Measurements from ENCODE around the gene HDAC4. TPM values are rescaled to one million over a fixed set of nuclear protein-coding genes. Genes with fewer than 3 reads are reported as not detected.

Gene HDAC4
- total RNA-seq, 1 experiment from 2014 or later: 5.5 TPM

- DNase-seq (ENCODE audit: low read depth): no peak
Measured at GRCh38 chr2:239236808-239237205, 164.0 kb downstream of the HDAC4 start.

DNA sequence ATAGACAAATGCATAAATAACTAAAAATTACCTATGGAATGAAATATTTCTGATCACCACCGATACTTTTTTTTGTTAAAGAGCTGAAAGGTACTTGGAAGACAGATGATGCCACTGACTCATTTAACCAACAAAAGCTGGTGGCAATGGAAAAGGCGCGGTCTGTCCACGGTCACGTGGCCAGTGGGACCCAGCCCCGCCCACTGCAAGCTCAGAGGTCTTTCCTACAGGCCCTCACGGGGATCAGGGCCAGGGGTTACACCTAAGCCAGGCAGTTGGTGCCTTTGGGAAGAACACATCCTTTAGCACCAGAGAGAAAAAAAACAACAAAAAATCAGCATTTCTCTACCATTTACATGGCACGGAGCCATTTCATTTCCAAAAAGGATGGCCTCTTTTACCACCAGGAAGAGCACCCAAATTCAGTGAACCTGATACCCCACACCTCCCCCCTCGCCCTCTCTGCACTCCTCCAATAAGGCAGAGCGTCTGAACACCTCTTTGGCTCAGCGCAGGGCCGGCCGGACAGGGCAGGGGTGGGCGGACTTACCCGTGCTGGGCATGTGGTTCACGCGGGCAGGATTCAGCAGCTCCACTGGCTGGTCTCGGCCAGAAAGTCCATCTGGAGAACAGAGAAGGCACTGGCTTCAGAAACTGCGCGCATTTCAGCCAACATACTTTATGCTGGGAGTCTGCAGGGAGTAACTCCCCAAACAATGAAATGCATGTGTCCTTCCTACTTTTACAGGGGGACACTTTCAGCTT is 164.6 kb downstream of the HDAC4 start:
- DNase-seq (ENCODE audit: low read depth): no peak

- DNase-seq (ENCODE audit: low read depth): no peak
Measured at GRCh38 chr2:239235311-239235710, 165.5 kb downstream of the HDAC4 start.

DNA sequence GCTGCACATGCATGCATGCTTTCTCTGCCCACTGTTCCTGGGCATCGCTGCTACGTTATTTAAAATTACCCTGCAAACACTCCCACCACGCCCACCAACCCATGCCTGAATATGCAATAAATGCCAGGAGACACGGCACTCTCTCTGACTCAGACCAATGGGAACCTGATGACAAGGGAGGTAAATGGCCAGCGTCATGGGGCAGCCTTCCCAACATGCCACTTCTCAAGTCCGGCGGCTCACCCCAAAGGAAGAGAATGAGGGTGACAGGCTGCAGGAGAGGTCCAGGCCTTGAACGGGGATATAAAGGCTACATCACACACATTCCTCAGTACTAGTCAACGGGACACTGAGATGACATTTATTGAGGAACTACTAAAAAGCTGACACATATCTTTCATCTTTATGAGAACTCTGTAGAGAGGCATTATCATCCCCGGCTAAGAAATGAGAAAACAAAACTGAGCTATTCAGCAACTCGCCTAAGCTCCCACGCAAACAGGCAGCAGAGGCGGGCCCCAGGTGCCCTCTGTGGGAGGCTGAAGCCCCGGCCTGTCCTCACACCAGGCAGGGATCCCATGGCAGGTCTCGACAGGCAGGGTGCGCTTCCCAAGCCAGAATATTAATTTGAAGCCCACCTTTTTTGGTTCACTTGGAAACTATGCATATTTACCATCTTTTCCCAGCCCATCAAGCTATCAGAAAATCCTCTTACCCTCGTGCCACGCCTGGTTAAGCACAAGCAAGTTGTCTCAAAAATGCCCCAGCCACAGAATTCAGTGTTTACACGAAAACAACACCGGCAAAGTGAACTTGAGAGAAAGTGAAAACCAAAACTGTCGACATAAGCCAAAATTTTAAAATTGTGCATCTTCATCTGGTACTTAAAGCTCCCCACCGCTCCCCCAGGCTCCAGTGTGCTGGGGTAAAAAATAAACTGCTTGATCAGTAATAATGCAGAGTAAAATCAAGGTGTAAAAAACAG is 166.3 kb downstream of the HDAC4 start:
- DNase-seq (ENCODE audit: low read depth): no peak

GRCh38 chr2:239233576-239233975 is 167.2 kb downstream of the HDAC4 start:
- no peak for DNase-seq (ENCODE audit: low read depth)

- DNase-seq (ENCODE audit: low read depth): no peak
Measured at GRCh38 chr2:239232195-239232578, 168.6 kb downstream of the HDAC4 start.

DNA sequence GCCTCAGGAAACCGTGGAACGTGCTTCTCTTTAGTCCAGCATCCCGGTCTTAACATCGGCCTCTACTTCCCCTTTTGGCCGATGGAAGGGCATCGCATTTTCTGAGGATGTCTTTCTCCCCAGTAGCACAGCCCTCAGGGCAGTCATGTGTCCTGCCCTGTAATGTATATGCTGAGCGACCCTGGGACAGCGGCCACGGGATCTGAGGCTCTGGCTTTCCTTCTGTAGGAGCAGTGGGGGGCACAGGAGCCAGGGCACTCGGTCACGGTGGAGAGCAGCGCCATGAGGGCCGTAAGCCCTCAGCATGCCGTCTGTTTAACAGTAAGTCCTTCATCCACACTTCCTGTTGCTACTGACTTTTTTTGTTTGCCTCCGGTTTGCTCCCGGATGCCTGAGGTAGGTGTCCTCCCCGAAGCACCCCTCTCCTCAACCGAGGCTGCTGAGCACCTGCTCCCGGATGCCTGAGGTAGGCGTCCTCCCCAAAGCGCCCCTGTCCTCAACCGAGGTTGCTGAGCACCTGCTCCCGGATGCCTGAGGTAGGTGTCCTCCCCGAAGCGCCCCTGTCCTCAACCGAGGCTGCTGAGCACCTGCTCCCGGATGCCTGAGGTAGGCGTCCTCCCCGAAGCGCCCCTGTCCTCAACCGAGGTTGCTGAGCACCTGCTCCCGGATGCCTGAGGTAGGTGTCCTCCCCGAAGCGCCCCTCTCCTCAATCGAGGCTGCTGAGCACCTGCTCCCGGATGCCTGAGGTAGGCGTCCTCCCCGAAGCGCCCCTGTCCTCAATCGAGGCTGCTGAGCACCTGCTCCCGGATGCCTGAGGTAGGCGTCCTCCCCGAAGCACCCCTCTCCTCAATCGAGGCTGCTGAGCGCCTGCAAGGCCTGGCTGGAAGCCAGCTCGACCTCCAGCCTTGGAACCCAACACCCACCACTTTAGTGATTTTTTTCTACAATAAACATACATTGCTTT is 169.3 kb downstream of the HDAC4 start:
- DNase-seq (ENCODE audit: low read depth): no peak

DNA sequence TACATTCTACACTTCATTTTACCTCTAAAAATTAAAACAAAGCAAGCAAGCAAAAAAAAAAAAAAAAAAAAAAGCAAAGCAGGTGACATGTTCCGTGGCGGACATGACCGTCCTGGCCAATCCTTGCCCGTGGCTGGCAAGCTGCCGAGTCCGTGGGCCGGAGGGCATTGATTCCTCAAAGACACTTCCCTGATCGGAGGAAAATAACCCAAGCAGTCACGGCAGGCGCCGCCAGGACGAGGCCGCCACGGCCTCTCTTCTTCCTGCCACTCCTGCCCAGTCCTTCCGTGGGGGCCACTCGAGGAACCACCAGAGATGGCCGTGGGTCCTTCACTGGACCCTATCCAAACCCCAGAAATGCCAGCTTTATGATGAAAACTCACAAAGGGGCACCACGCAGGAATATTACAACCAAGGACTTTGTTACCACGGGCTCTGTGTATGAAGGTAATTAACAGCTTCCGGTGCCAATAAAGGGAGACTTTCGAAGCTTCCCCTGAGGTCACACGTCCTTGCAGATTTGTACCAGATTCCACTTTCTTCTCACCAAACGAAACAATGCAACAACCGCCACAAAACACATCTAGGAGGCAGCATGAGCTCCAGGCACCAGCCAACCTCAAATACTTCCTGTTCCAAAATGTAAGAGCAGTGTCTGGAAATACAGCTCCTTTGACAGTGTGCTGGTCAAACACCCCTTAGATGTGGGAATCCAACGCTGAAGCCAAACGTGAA is 170.3 kb downstream of the HDAC4 start:
- DNase-seq (ENCODE audit: low read depth): no peak

GRCh38 chr2:239229545-239230279 is 171.1 kb downstream of the HDAC4 start:
- DNase-seq (ENCODE audit: low read depth): no peak

GRCh38 chr2:239227661-239228371 is 173.0 kb downstream of the HDAC4 start:
- no peak for DNase-seq (ENCODE audit: low read depth)

- DNase-seq (ENCODE audit: low read depth): no peak
Measured at GRCh38 chr2:239226677-239227581, 173.9 kb downstream of the HDAC4 start.

DNA sequence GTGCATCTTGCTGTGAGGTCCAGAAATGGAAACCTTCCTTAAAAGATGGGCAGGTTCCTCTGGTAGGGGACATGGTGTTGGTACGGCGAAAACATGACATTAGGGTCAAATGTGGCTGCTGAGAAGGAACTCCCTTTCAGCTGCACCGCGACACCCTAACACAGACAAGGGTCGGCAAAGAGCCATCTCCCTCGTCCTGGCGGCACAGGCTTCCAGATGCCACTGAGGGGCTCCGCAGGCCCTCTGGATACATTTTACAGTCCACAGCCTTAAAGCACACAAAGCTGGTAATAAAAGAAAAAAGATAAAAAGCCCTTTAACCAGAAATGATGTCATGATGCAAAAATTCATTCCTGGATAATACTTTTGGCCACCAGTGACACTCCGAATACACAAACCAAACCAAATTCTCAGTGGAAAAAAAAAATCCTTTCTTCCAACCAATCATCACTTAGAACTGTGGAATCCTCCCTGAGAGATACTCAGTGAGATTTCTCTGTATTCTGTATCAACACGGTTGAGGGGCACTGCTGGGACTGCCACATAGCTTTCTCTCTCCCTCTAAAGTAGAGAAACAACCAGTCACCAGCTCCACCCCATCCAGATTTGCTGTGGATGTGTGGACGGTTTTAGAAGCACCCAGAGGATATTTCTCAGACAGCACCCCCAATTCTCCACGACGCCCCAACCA is 174.8 kb downstream of the HDAC4 start:
- DNase-seq (ENCODE audit: low read depth): no peak

DNA sequence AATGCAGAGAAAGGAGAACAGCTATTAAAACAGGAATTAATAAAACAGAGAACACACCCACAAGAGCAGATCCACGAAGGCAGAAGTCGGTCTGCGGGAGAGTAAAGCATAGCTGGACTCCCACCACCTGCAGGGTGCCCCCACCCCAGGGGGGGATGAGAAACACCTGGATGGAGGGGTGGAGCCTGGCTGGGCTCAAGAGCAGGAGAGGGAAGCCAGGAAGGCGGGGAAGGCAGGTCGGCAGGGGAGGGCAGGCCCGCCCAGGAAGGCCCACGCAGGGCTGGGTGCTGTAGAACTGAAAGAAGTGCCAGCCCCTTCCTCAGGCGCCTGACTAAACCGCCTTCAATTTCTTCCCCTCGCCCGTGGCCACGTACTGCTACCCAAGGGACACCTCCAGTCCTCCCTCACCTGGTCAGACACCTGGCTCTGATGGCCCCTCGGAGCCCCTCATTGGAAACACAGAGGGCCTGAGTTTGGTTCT is 175.4 kb downstream of the HDAC4 start:
- DNase-seq (ENCODE audit: low read depth): no peak

DNA sequence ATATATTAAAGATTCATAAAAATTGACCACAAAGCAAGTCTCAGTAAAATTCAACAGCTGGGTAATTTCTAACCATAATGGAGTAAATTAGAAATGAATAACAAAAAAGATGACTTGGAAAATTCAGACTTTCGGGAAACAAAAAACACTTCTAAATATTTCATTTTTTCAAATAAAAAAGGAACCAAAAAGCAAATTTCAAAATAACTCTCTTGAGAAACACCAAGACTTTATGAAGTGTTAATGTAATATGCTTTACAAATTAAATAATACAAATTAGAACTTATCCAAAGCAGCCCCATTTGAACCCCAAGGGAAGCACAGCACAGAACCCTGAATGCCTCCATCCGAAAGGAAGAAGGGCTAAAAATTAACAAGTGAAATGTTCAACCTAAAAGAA is 175.9 kb downstream of the HDAC4 start:
- no peak for DNase-seq (ENCODE audit: low read depth)

DNA sequence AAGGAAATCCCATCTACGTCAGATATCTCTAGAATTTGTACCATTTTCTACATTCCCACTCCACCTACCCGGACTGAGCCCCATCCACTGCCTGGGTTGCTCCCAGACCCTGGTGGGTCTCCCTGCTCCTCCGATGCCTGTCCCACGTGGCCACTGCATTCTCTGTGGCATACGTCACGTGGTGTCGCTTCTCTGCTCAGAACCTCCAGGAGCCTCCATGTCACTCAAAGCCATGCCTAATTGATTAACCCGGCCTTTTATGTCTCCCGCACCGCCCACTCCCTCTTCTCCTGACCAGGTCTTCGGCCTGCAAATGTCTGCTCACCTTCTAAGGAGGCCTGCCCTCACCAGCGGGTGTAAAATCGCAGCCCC is 176.6 kb downstream of the HDAC4 start:
- DNase-seq (ENCODE audit: low read depth): no peak

DNA sequence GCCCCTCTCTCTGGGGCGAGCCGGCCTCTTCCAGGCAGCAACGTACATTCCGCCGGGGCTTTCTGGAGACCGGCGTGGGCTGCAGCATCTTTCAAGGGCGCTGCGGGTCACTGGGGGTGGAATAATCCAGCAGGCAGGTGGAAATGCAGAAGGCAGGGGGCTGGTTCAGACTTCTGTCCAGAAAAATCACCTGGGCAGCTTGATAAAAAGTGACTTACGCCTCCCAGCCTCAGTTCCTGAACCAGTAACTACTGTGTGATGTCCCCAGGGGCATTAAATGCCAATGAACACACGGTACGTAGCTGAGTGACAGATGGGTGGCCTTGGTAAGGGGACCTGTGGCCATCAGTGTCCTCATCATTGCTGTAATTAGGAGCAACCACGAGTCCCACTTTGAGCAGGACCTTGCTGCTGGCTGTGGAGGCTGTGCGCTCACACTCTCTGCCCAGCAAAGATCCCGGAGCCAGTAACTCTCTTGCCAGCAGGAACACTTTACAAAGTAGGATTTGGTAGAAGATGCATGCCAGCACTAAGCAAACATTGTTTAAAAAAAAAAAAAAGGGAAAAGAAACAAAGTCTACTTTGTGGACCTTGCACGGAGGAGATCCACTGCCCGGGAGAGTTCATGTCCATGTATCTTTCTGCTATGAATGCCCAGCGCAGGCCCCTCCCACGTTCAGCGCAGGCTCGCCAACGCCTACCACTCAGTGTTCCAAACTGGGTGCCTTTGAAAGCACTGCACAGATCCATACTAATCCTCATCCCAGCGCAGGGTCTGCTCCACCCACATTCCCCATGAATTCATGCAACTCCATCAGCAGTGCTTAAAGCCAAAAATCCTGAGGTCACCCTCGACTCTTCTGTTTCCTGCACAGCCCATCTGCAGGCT is 177.3 kb downstream of the HDAC4 start:
- no peak for DNase-seq (ENCODE audit: low read depth)

All from Daoy (cell line).